Renal cortical epithelial cell (primary cell): Measurements from ENCODE around the gene SLC25A17. TPM values are rescaled to one million over a fixed set of nuclear protein-coding genes. Genes with fewer than 3 reads are reported as not detected.
A peak's percentile ranks its signal among the peaks of the same experiment; 100 is the strongest.
"Not testable (repeated sequence)": the region's sequence is repeated elsewhere in the genome, so short reads cannot be mapped to it uniquely, and the experiment has no call there.

ENCODE experiments used
- DNase-seq: peaks from one replicate; pipeline ENCODE4 v3.0.0-alpha.2; 2011; ENCODE audit warnings: low read depth
- total RNA-seq: library from RNA; depleted of rRNA; stranded (reverse); fragments of >200 nt; gene quantifications from 2 replicates; pipeline ENCODE4 v1.2.3, GENCODE V29; 2014

Gene SLC25A17, protein sequence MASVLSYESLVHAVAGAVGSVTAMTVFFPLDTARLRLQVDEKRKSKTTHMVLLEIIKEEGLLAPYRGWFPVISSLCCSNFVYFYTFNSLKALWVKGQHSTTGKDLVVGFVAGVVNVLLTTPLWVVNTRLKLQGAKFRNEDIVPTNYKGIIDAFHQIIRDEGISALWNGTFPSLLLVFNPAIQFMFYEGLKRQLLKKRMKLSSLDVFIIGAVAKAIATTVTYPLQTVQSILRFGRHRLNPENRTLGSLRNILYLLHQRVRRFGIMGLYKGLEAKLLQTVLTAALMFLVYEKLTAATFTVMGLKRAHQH
- 27.4 and 31.8 TPM in 2 replicates for total RNA-seq

DNA sequence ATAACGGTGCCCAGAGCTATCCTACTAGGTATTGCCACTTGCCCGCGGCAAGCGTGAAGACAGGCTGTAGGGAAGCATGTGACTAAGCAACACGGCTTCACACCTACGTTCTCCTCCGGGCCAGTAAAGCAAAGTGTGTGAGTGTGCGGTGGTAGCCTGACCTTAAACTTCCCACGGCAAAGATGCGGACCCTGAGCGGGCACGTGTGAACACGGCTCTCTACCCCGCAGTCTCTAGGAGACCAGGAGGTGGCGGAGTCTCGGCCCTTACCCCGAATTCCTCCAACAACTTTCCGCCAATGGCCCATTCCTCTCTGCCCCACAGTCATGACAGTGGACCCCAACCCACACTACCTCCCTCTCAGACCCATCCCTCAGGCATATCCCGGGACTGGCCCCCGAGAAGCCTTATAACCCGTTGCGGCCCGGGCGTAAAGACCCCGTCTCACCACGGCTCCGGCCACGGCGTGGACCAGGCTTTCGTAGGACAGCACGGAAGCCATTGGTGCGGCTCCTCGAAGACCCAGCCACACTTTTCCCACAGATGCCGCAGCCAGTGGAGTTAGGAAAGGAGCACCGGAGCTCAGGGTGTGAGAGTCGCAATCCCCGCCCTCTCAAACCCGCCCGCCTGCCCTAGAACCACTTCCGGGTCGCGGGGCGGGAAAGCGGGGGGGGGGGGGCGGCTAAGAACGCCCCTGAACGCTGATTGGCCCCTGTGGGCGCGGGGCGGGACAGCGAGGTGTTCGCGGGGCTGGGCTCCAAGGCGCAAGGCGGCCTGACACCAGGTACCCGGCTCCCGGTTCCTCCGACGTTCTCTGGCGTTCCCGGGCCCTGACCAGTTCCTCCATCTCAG is at the start of gene SLC25A17:
TSS of gene SLC25A17 (minus strand) at position 600 of the 852 bp plus-strand sequence. CDS start at position 502, 98 bp downstream.
- DNase-seq: peak; percentile 53

DNA sequence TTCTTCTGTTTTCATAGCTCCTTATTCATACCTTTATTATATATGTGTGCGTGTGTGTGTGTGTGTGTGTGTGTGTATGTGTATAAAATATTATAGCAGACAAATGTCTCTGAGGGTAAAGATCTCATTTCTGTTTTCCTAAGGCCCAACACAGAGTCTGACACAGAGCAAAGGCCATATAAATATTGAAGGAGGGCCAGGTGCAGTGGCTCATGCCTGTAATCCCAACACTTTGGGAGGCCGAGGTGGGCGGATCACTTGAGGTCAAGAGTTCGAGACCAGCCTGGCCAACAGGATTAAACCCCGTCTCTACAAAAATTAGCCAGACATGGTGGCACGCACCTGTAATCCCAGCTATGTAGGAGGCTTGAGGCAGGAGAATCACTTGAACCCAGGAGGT is 49.2 kb upstream of the SLC25A17 start:
- not testable (repeated sequence) for DNase-seq

- no peak for DNase-seq
These were observed 48.0 kb upstream of the SLC25A17 start for GRCh38 chr22:40867109-40867508.

- DNase-seq: no peak
These were observed 43.4 kb upstream of the SLC25A17 start for GRCh38 chr22:40862537-40862936.

- no peak for DNase-seq
These were observed 42.9 kb upstream of the SLC25A17 start, which contains the start of gene DNAJB7 for GRCh38 chr22:40862013-40862412. TSS of gene DNAJB7 (minus strand) at chr22:40862113. CDS start at chr22:40861994, 119 bp downstream.

DNA sequence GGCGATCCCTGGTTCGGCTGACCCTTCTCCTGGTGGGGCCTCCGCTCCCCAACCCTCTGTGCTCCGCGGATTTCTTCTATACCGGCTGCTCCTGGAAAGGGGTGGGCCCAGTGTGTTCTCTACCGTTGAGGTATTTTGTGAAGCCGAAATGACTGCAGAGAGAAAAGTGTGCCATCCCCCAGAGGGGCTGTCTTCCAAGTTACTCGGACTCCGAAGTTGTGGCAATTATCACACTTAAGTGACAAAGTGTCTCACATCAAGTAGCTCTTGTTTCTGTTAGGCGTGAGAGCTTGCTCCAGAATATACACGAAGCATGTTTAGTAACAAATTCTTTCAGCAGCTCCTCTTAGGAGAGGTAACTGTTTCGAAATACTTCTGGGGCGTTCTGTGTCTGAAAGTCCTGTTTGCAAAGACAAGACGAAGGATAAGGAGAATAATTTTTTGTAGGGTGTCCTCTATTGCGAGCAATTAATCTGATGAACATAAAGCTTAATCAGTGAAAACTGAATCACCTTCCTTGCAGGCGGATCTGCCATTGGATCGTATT is 38.2 kb upstream of the SLC25A17 start:
- DNase-seq: no peak

DNA sequence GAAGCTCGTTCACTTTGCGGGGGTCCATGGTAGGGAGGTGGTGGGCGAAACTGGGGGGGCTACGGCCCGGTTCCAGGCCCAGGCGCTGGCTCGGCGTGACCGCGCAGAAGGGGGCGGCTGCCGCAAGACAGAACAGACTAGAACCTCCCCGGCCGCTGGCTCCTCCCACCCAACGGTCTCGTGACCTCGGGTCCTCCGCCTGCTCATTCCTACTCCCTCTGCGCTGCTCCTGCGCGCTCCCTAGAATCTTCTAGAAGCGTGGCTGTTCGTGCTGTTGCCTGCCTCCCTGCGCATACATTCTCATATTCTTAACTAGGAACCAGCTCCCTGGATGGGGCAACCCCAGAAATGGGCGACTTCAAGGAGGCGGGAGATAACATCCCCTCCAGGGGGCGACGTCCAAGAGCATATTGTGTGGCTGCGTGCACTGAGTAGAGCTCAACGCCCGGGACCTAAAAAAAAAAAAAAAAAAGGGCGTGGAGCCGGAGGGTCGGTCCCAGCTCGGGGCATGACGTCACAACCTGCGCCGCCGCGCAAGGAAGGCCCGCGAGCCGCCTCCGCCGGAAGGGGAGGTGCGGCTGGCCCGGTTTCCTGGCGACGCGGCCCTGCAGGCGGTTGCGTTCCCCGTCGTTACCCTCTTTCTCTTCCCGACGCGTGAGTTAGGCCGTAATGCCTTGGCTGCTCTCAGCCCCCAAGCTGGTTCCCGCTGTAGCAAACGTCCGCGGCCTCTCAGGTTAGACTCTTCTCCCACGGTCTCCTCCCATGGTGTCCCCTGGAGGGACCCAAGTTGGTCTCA is 37.6 kb upstream of the SLC25A17 start, which contains the start of the genes ST13 and XPNPEP3:
TSS of gene ST13 (minus strand) at position 127 of the 796 bp plus-strand sequence. CDS start at position 28, 99 bp downstream.
TSS of gene XPNPEP3 (plus strand) at position 636 of the 796 bp plus-strand sequence. CDS start at position 670, 34 bp downstream.
- DNase-seq: peak; percentile 89

DNA sequence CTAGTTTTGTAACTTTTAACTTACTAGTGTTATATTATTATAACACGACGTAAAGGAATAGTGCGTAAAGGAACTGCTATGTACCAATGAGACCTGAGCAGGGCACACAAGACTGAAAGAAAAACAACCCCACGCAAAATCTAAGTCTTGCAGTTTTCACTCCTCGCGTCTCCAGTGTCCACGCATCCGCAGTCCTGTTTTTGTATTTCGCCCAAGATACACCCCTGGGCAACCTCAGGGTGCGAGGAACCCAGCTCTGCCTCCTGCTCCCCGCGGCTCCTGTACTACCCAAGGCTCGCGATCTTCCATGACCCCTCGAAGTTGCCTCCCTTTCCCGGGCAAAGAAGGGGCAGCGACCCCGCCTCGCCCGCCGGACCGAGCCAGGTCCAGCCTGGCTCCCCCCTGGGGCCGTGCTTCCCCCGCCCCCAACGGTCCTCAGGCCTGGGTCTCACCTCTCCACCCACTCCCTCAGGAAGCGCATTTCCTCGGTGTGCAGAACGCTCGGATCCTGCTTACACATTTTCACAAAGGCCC is 36.9 kb upstream of the SLC25A17 start:
- DNase-seq: no peak

GRCh38 chr22:40855071-40855978 is 36.2 kb upstream of the SLC25A17 start:
- no peak for DNase-seq

- no peak for DNase-seq
These were observed 34.8 kb upstream of the SLC25A17 start for GRCh38 chr22:40853961-40854360.

DNA sequence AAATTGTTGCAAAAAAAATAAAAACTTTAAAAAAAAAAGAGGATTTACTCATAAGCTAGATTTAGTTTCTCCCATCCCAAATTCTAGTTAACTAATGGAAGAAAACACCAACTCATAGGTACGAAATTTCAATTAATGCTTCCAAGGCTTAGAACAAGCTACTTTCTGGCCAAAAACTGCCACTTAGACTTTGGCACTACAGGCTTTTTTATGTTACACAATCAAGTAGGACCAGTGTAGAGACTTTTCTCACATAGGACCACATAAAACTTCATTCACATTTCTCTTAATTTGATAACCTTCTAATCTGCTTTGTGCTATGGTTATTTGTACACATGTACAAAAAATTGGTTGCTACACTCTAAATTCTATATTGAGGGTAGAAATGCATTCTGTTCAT is 34.2 kb upstream of the SLC25A17 start:
- no peak for DNase-seq

- DNase-seq: not testable (repeated sequence)
These were observed 26.7 kb upstream of the SLC25A17 start for GRCh38 chr22:40845816-40846215.

- no peak for DNase-seq
These were observed 25.8 kb upstream of the SLC25A17 start for GRCh38 chr22:40844951-40845350.

DNA sequence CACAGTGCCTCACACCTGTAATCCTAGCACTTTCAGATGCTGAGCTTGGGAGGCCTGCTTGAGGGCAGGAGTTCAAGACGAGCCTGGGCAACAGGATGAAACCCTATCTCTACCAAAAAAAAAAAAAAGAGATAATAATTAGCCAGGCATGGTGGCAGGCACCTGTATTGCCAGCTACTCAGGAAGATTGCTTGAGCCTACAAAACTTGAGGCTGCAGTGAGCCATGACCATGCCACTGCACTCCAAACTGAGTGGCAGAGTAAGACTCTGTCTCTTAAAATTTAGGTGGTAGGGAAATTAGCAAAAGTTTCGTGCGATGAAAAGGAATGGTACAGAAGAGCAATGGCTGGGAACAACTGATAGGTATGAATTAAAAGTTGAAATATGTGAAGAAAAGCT is 19.3 kb upstream of the SLC25A17 start:
- DNase-seq: no peak

- DNase-seq: no peak
These were observed 15.5 kb upstream of the SLC25A17 start for GRCh38 chr22:40834619-40835018.

DNA sequence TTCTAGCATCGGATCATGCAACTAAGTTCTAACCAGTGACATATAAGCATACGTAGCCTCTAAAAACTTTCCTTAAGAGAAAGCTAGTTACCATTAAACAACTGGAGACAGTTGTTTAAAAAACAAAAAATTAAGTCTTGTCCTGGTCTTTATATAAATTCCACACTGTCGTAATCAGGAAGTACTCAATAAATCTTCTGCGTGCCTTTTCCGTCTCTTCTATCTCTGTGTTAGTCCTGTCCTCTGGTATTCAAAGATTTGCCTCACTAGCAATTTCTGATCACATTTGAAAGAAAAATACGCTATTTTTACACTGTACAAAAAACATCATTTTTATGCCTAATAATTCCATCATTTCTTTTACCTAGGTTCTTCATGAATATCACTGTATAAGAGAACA is 10.0 kb upstream of the SLC25A17 start:
- DNase-seq: no peak

GRCh38 chr22:40826984-40827741 is 8.0 kb upstream of the SLC25A17 start:
- DNase-seq: peak; percentile 58

DNA sequence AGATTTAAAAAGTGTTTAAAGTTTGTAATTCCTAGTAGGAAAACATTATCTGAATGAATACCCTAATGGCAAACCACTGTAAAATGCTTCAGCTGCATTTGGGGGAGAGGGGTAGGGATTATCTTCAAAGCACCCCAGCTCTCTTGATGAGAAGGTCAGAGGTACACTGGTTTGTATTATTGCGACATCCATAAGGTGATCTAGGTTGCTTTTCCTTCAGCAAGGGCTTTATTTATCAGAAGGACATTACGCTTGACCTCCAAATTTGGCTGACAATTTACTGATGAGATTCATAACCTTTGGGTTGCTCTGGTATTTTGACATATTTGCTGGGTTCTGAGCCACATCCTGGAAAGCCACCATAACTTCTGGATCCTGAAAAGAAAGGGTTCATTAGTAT is 7.1 kb upstream of the SLC25A17 start:
- DNase-seq: not testable (repeated sequence)

DNA sequence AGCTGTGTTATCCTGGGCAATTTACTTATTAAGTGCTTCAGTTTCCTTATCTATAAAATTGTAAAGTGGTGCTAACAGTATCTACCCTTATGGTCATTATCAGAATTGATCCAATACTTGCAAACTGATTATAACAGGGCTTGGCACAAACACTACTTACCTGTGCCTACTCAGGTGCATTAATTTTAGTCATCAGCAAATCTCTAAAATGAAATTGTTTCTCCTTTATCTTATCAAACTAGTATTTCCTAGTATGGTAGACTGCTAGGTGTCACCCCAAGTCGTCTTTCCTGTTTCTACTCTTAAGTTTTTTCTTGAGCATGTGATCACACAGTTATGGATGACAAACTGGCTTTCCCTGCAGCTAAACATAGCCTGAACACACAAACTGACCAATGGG is 4.3 kb upstream of the SLC25A17 start:
- no peak for DNase-seq
